ENCODE results near the gene CAP1. TPM values are rescaled to one million over a fixed set of nuclear protein-coding genes. Genes with fewer than 3 reads are reported as not detected.

CAP1 gene
- total and polyA plus RNA-seq, 9 of the 15 experiments (the other 6 are each of a cell fraction or from before 2014, with no cell fraction given), result 230 to 658 (median 281) TPM

DNA sequence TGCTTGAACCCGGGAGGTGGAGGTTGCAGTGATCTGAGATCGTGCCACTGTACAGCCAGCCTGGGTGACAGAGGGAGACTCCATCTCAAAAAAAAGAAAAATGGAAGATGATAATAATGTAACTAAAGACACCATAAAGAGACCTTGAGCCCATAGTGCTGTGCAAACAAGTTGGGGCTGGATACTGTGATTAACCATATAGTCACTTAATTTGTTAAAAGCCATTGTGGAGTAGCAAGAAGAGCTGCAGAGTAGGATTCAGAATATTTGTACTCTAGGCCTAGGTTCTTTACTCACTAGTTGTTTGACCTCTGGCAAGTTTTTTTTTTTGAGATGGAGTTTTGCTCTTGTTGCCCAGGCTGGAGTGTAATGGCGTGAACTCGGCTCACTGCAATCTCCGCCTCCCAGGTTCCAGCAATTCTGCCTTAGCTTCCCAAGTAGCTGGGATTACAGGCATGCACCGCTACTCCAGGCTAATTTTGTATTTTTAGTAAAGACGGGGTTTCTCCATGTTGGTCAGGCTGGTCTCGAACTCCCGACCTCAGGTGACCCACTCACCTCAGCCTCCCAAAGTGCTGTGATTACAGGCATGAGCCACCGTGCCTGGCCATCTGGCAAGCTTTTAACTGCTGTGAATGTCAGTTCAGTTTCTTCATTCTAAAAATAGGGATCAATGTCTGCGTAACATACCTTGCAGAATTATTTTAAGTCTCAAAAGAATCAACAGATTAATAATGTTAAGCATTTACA lies 12.8 kb downstream of the CAP1 start (continued):
- TF ChIP-seq IFI16 (CRISPR knock-in tag; IDR thresholded peaks at IDR 0.05) (no peak), SMAD4 (CRISPR knock-in tag; conservative IDR thresholded peaks at IDR 0.05) (peak; percentile 15; the same call in 1 of the 2 replicates), ZNF695 (CRISPR knock-in tag; IDR thresholded peaks at IDR 0.05) (no peak), TBP (optimal IDR thresholded peaks at IDR 0.05; ENCODE audit: low read depth, low read length) (peak; percentile 10), NR4A1 (CRISPR knock-in tag; IDR thresholded peaks at IDR 0.05) (no peak), NR4A1 (tag; IDR thresholded peaks at IDR 0.05) (peak; percentile 41; the same call in 1 of the 2 replicates)
- TF ChIP-seq, protein P1, sequence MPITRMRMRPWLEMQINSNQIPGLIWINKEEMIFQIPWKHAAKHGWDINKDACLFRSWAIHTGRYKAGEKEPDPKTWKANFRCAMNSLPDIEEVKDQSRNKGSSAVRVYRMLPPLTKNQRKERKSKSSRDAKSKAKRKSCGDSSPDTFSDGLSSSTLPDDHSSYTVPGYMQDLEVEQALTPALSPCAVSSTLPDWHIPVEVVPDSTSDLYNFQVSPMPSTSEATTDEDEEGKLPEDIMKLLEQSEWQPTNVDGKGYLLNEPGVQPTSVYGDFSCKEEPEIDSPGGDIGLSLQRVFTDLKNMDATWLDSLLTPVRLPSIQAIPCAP (CRISPR knock-in tag; IDR thresholded peaks at IDR 0.05; ENCODE audit: borderline replicate concordance), result no peak

DNA sequence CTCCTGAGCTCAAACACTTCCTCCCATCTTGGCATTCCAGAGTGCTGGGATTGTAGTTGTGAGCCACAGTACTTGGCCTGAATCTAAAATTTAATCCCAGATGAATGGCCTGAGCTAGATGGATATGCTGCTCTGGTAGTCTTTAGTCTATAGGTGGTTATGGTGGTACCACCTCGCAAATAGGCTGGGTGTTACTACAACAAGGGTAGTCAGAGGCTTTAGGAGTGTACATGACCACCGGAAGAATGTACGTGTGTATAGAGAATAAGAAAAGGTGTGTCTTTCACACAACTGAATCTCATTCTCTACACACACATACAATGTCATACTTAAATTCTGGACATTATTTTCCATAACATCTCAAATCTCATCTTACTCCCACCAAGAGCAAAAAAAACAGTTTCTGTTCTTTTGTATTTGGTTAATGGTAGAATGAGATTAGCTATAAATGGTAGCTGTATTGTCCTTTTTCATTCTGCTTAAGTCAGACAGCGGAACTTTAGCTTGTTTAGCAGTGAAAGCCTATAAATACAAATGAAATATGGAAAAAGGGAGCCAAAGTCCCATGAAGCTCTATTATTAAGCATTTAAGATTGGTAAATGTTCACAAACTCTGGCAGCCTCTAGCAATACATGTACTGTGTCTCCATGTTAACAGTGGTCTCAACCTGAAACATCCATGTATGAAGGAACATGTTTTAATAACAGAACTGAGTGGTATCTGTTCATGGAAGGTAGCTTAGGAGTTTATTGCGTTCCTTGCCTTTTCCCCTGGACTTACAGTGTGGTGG lies 16.2 kb downstream of the CAP1 start:
- ATAC-seq, result no peak
- in situ Hi-C loops (cut with MboI) (no loop called here), intact Hi-C loops (cut with micrococcal nuclease) (loop anchor here (1.0 kb wide), 1 partner anchor 16 kb away; the partner anchor contains the start of gene CAP1)
- Histone ChIP-seq H3K4me2 (ENCODE audit: insufficient read depth, low read length) (peak overlapping the region; percentile 50), H3K36me3 (ENCODE audit: control insufficient read depth, insufficient read depth, low read length) (peaks cover 46% of the 10 kb centered on the region), H3K27ac (ENCODE audit: extremely low read depth, low read depth, low read length) (peak overlapping the region; percentile 92), H3K9me3 (replicated peaks; ENCODE audit: control insufficient read depth, insufficient read depth, low read depth, low read length) (no peaks in the 10 kb centered on the region), H2AFZ (ENCODE audit: low read depth, low read length) (no peak overlapping the region), H3K79me2 (ENCODE audit: control insufficient read depth, insufficient read depth, low read length) (peaks cover 93% of the 10 kb centered on the region), H3K4me3 (no peak overlapping the region; the same call in 1 of the 2 replicates), H4K20me1 (replicated peaks; ENCODE audit: control insufficient read depth, insufficient read depth, low read length) (no peaks in the 10 kb centered on the region), H3K4me1 (replicated peaks in 1 of 2; ENCODE audit: control insufficient read depth in 2 of 2, insufficient read depth in 2 of 2, low read length in 2 of 2) (peaks cover 36 to 80% of the 10 kb centered on the region in 2 experiments), H3K27me3 (ENCODE audit: control insufficient read depth in 2 of 2, insufficient read depth in 2 of 2, low read length in 2 of 2) (no peaks in the 10 kb centered on the region; a peak in 1 of 5 replicates), H3K9me1 (ENCODE audit: control insufficient read depth, insufficient read depth, low read length) (no peaks in the 10 kb centered on the region), H3K9ac (ENCODE audit: insufficient read depth in 1 of 2, low read depth in 2 of 2, low read length in 2 of 2) (peak overlapping the region in 1 of 2 experiments; percentile 74; a peak in 2 of 4 replicates)
- FAIRE-seq, result no peak
- CTCF ChIA-PET (ENCODE audit: low intra/inter-chr PET ratio), result interaction anchor here (0.6 kb wide), 1 partner anchor 137 kb away, joined by 3 read pairs; no protein-coding TSS in a partner anchor
- DNase-seq (ENCODE audit: extremely low read depth in 1 of 4, low spot score in 3 of 4), result no peak
- no TSS peak for BruUV-seq (replicated peaks)
- POLR2A ChIA-PET, result interaction anchor here (1.1 to 6.2 kb wide), 11 partner anchors 7 to 317 kb away, joined by 3 to 64 read pairs (median 6); partner anchors contain the start of genes CAP1 and SMAP2
- 68% methylated on average over 5 of the region's 5 CpGs for WGBS (ENCODE audit: insufficient coverage, low coverage, missing lambda C conversion rate)
- TF ChIP-seq ELF2 (CRISPR knock-in tag; IDR thresholded peaks at IDR 0.05) (0 out of 2 replicates have a peak, but pooled peaks have one; percentile 8), PTTG1 (tag; IDR thresholded peaks at IDR 0.05; ENCODE audit: low read depth) (peak; percentile 63; the same call in 1 of the 2 replicates), DDX20 (tag; IDR thresholded peaks at IDR 0.05; ENCODE audit: low read depth) (0 out of 2 replicates have a peak, but pooled peaks have one; percentile 23), WHSC1 (IDR thresholded peaks at IDR 0.05; ENCODE audit: low read length) (peak; percentile 45), SMARCA4 (IDR thresholded peaks at IDR 0.05) (no peak), SOX6 (IDR thresholded peaks at IDR 0.05) (no peak)
- TF ChIP-seq, protein P2, sequence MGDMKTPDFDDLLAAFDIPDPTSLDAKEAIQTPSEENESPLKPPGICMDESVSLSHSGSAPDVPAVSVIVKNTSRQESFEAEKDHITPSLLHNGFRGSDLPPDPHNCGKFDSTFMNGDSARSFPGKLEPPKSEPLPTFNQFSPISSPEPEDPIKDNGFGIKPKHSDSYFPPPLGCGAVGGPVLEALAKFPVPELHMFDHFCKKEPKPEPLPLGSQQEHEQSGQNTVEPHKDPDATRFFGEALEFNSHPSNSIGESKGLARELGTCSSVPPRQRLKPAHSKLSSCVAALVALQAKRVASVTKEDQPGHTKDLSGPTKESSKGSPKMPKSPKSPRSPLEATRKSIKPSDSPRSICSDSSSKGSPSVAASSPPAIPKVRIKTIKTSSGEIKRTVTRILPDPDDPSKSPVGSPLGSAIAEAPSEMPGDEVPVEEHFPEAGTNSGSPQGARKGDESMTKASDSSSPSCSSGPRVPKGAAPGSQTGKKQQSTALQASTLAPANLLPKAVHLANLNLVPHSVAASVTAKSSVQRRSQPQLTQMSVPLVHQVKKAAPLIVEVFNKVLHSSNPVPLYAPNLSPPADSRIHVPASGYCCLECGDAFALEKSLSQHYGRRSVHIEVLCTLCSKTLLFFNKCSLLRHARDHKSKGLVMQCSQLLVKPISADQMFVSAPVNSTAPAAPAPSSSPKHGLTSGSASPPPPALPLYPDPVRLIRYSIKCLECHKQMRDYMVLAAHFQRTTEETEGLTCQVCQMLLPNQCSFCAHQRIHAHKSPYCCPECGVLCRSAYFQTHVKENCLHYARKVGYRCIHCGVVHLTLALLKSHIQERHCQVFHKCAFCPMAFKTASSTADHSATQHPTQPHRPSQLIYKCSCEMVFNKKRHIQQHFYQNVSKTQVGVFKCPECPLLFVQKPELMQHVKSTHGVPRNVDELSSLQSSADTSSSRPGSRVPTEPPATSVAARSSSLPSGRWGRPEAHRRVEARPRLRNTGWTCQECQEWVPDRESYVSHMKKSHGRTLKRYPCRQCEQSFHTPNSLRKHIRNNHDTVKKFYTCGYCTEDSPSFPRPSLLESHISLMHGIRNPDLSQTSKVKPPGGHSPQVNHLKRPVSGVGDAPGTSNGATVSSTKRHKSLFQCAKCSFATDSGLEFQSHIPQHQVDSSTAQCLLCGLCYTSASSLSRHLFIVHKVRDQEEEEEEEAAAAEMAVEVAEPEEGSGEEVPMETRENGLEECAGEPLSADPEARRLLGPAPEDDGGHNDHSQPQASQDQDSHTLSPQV (IDR thresholded peaks at IDR 0.05), result peak; percentile 68
